Neural cell (in vitro differentiated cells): ENCODE measurements around the gene LRRC63. TPM values are rescaled to one million over a fixed set of nuclear protein-coding genes. Genes with fewer than 3 reads are reported as not detected.
"Not testable (repeated sequence)": the region's sequence is repeated elsewhere in the genome, so short reads cannot be mapped to it uniquely, and the experiment has no call there.

Source experiments
- H2AFZ ChIP-seq: fragments of 200-600, 300-800 bp; sonication (generic), shearing (Covaris generic); 2 replicates; pipeline ENCODE4 v1.6.0; 2014; ENCODE audit warnings: low read depth, mild to moderate bottlenecking, antibody characterized with exemption, low read length, moderate library complexity
- H3F3A ChIP-seq: fragments of 200-600 bp; shearing (Covaris generic); 2 replicates; pipeline ENCODE4 v1.6.1; 2016; ENCODE audit warnings: mild to moderate bottlenecking, moderate library complexity, mixed read lengths, antibody characterized with exemption, low read length; ENCODE audit not compliant: insufficient read depth, poor library complexity, severe bottlenecking
- H3K27ac ChIP-seq: fragments of 200-600, 300-800 bp; sonication (generic), shearing (Covaris generic); 2 replicates; pipeline ENCODE4 v1.5.1; 2014; ENCODE audit warnings: mild to moderate bottlenecking, low read length, moderate library complexity
- H3K27me3 ChIP-seq: fragments of 300-800, 200-600 bp; sonication (generic), shearing (Covaris generic); 2 replicates; pipeline ENCODE4 v1.6.0; 2014; ENCODE audit warnings: mild to moderate bottlenecking, low read depth, low read length, moderate library complexity; ENCODE audit not compliant: insufficient read depth
- H3K36me3 ChIP-seq: fragments of 300-800, 200-600 bp; sonication (generic), shearing (Covaris generic); 2 replicates; pipeline ENCODE4 v1.5.1; 2014; ENCODE audit warnings: mild to moderate bottlenecking, antibody characterized with exemption, low read length, moderate library complexity; ENCODE audit not compliant: insufficient read depth
- H3K4me2 ChIP-seq: fragments of 300-800, 200-600 bp; sonication (generic), shearing (Covaris generic); 2 replicates; pipeline ENCODE4 v1.6.0; 2014; ENCODE audit warnings: mild to moderate bottlenecking, low read length
- H3K4me3 ChIP-seq: fragments of 300-800, 200-600 bp; sonication (generic), shearing (Covaris generic); 2 replicates; pipeline ENCODE4 v1.5.1; 2014; ENCODE audit warnings: mild to moderate bottlenecking, low read length, moderate library complexity
- H3K79me2 ChIP-seq: fragments of 200-600 bp; shearing (Covaris generic); replicated peaks from 2 replicates; pipeline ENCODE4 v1.6.0; 2014; ENCODE audit warnings: mild to moderate bottlenecking, low read length, moderate library complexity; ENCODE audit not compliant: insufficient read depth
- H3K9ac ChIP-seq: fragments of 300-800, 200-600 bp; sonication (generic), shearing (Covaris generic); 2 replicates; pipeline ENCODE4 v1.6.1; 2016; ENCODE audit warnings: mild to moderate bottlenecking, low read length, mixed read lengths
- H3K9me2 ChIP-seq: fragments of 200-600 bp; shearing (Covaris generic); 2 replicates; pipeline ENCODE4 v1.6.1; 2016; ENCODE audit warnings: mild to moderate bottlenecking, low read length, mixed read lengths; ENCODE audit not compliant: insufficient read depth
- H3K9me3 ChIP-seq: fragments of 200-600, 300-800 bp; sonication (generic), shearing (Covaris generic); 2 replicates; pipeline ENCODE4 v1.6.1; 2016; ENCODE audit warnings: mild to moderate bottlenecking, mixed run types, low read length, moderate library complexity, mixed read lengths
- H4K20me1 ChIP-seq: fragments of 200-600 bp; shearing (Covaris generic); 2 replicates; pipeline ENCODE4 v1.6.1; 2016; ENCODE audit warnings: mild to moderate bottlenecking, mixed run types; ENCODE audit not compliant: insufficient read depth
- CTCF ChIP-seq: fragments of 450-650 bp; IDR thresholded peaks from 2 replicates; pipeline ENCODE4 v1.5.1; 2014; ENCODE audit warnings: antibody characterized with exemption, mild to moderate bottlenecking, moderate library complexity; ENCODE audit not compliant: poor library complexity, severe bottlenecking
- EP300 ChIP-seq: fragments of 450-650 bp; conservative IDR thresholded peaks from 2 replicates; pipeline ENCODE4 v1.6.1; 2014; ENCODE audit warnings: antibody characterized with exemption, mild to moderate bottlenecking, moderate library complexity; ENCODE audit not compliant: poor library complexity, severe bottlenecking
- EZH2 ChIP-seq: fragments of 200-600, 300-800 bp; shearing (Covaris generic), sonication (generic); IDR thresholded peaks from 2 replicates; pipeline ENCODE4 v1.6.1; 2014; ENCODE audit warnings: antibody characterized with exemption, low read length, borderline replicate concordance, mild to moderate bottlenecking; ENCODE audit not compliant: insufficient read depth, poor library complexity, severe bottlenecking
- MXI1 ChIP-seq: fragments of 450-650 bp; conservative IDR thresholded peaks from 2 replicates; pipeline ENCODE4 v1.6.1; 2014; ENCODE audit warnings: antibody characterized with exemption, mild to moderate bottlenecking; ENCODE audit not compliant: poor library complexity, severe bottlenecking
- POLR2AphosphoS5 ChIP-seq: IDR thresholded peaks from 2 replicates; pipeline ENCODE4 v1.6.1; 2012
- RAD21 ChIP-seq: fragments of 450-650 bp; conservative IDR thresholded peaks from 2 replicates; pipeline ENCODE4 v1.6.1; 2014; ENCODE audit warnings: antibody characterized with exemption, mild to moderate bottlenecking, moderate library complexity
- REST ChIP-seq: IDR thresholded peaks from 2 replicates; pipeline ENCODE4 v1.6.1; 2012; ENCODE audit warnings: borderline replicate concordance
- SMC3 ChIP-seq: fragments of 450-650 bp; conservative IDR thresholded peaks from 2 replicates; pipeline ENCODE4 v1.6.1; 2014; ENCODE audit warnings: antibody characterized with exemption, mild to moderate bottlenecking, moderate library complexity; ENCODE audit not compliant: poor library complexity
- TAF1 ChIP-seq: IDR thresholded peaks from 2 replicates; pipeline ENCODE4 v1.6.1; 2012; ENCODE audit warnings: low read depth
- polyA plus RNA-seq: library from polyadenylated mRNA; depleted of rRNA; stranded (reverse); fragments of >200 nt; gene quantifications from 2 replicates; pipeline ENCODE4 v1.2.3, GENCODE V29; 2014

The LRRC63 gene
- polyA plus RNA-seq, 1 donor from 2014 or later, result not detected

GRCh38 chr13:46278474-46278873, 66.7 kb downstream of the LRRC63 start:
- Histone ChIP-seq H3K27ac (no peak overlapping the region), H3K36me3 (no peaks in the 10 kb centered on the region), H2AFZ (no peak overlapping the region), H3K9me3 (no peaks in the 10 kb centered on the region), H3K9me2 (no peaks in the 10 kb centered on the region), H3K4me2 (no peak overlapping the region), H3K79me2 (no peaks in the 10 kb centered on the region), H4K20me1 (no peaks in the 10 kb centered on the region), H3F3A (no peaks in the 10 kb centered on the region), H3K27me3 (no peaks in the 10 kb centered on the region), H3K9ac (no peak overlapping the region), H3K4me3 (no peak overlapping the region)
- TF ChIP-seq CTCF, result no peak
- TF ChIP-seq RAD21, result no peak
- TF ChIP-seq TAF1, result no peak
- no peak for TF ChIP-seq EZH2
- TF ChIP-seq MXI1, result no peak
- no peak for TF ChIP-seq REST
- no peak for TF ChIP-seq SMC3
- no peak for TF ChIP-seq POLR2AphosphoS5
- no peak for TF ChIP-seq EP300

GRCh38 chr13:46281779-46282178, 70.1 kb downstream of the LRRC63 start:
- H3K79me2 ChIP-seq, result no peaks in the 10 kb centered on the region
- H4K20me1 ChIP-seq, result no peaks in the 10 kb centered on the region
- no peak overlapping the region for H3K9ac ChIP-seq
- H3K27me3 ChIP-seq, result no peaks in the 10 kb centered on the region
- H3F3A ChIP-seq, result no peaks in the 10 kb centered on the region
- no peak overlapping the region for H3K4me3 ChIP-seq
- no peaks in the 10 kb centered on the region for H3K9me3 ChIP-seq
- no peak overlapping the region for H2AFZ ChIP-seq
- H3K27ac ChIP-seq, result no peak overlapping the region
- H3K4me2 ChIP-seq, result no peak overlapping the region
- no peaks in the 10 kb centered on the region for H3K9me2 ChIP-seq
- no peaks in the 10 kb centered on the region for H3K36me3 ChIP-seq
- TF ChIP-seq EP300 (no peak), CTCF (no peak), RAD21 (no peak), MXI1 (no peak), SMC3 (no peak), REST (no peak), EZH2 (no peak), POLR2AphosphoS5 (no peak), TAF1 (no peak)

GRCh38 chr13:46283912-46284824, 72.4 kb downstream of the LRRC63 start:
- not testable (repeated sequence) for H3K9ac ChIP-seq, H3K4me3 ChIP-seq, H2AFZ ChIP-seq, H3K27ac ChIP-seq, H3K9me3 ChIP-seq, H3K4me2 ChIP-seq, H3F3A ChIP-seq, H3K27me3 ChIP-seq, H4K20me1 ChIP-seq, H3K79me2 ChIP-seq, H3K9me2 ChIP-seq, H3K36me3 ChIP-seq
